Measurements from ENCODE around the gene CCHCR1. TPM values are rescaled to one million over a fixed set of nuclear protein-coding genes. Genes with fewer than 3 reads are reported as not detected.
"Not testable (repeated sequence)": the region's sequence is repeated elsewhere in the genome, so short reads cannot be mapped to it uniquely, and the experiment has no call there.

CCHCR1 gene
- total and polyA plus RNA-seq, 7 experiments from 2014 or later = 6.9 to 46.4 (median 24.2) TPM

- H3K36me3 ChIP-seq (ENCODE audit: control insufficient read depth in 2 of 3, insufficient read depth in 3 of 3, low read length in 3 of 3); intact Hi-C loops (cut with micrococcal nuclease); H3K27me3 ChIP-seq (ENCODE audit: control insufficient read depth in 2 of 2, insufficient read depth in 2 of 2, low read length in 2 of 2); H3K4me3 Mint-ChIP-seq; H3K9me3 ChIP-seq (ENCODE audit: control insufficient read depth in 2 of 3, low read length in 3 of 3); H3K4me1 ChIP-seq (ENCODE audit: control insufficient read depth in 2 of 2, insufficient read depth in 2 of 2, low read length in 2 of 2); H3K9me3 Mint-ChIP-seq; H3K36me3 Mint-ChIP-seq; H3K27ac ChIP-seq (ENCODE audit: low read depth, low read length); H3K4me3 ChIP-seq (ENCODE audit: low read length); CTCF ChIA-PET; ATAC-seq; H3K27ac Mint-ChIP-seq; H3K27me3 Mint-ChIP-seq; DNase-seq: not testable (repeated sequence)
- POLR2A ChIA-PET = interaction anchor here (0.6 kb wide), 1 partner anchor 532 kb away, joined by 3 read pairs; no protein-coding TSS in a partner anchor
- peaks cover 0 to 35% (median 0%) of the 10 kb centered on the region in 7 donors for H3K4me1 Mint-ChIP-seq
Observed at GRCh38 chr6:31165064-31165832, 7.6 kb upstream of the CCHCR1 start.

GRCh38 chr6:31164475-31165063 is 7.0 kb upstream of the CCHCR1 start:
- H3K27ac ChIP-seq (ENCODE audit: low read depth, low read length); ATAC-seq; intact Hi-C loops (cut with micrococcal nuclease); POLR2A ChIA-PET; H3K4me3 ChIP-seq (ENCODE audit: low read length); H3K9me3 Mint-ChIP-seq; H3K4me3 Mint-ChIP-seq; H3K27me3 ChIP-seq (ENCODE audit: control insufficient read depth in 2 of 2, insufficient read depth in 2 of 2, low read length in 2 of 2); H3K36me3 ChIP-seq (ENCODE audit: control insufficient read depth in 2 of 3, insufficient read depth in 3 of 3, low read length in 3 of 3); H3K4me1 ChIP-seq (ENCODE audit: control insufficient read depth in 2 of 2, insufficient read depth in 2 of 2, low read length in 2 of 2); H3K27ac Mint-ChIP-seq; H3K9me3 ChIP-seq (ENCODE audit: control insufficient read depth in 2 of 3, low read length in 3 of 3); H3K27me3 Mint-ChIP-seq; DNase-seq: not testable (repeated sequence)
- H3K4me1 Mint-ChIP-seq = peaks cover 0 to 41% (median 5%) of the 10 kb centered on the region in 7 donors
- H3K36me3 Mint-ChIP-seq = peaks cover 0 to 10% (median 0%) of the 10 kb centered on the region in 5 donors
- CTCF ChIA-PET = interaction anchor here (0.8 kb wide), 1 partner anchor 202 kb away, joined by 6 read pairs; no protein-coding TSS in a partner anchor

GRCh38 chr6:31163922-31164321 is 6.3 kb upstream of the CCHCR1 start:
- intact Hi-C loops (cut with micrococcal nuclease) = no loop called here
- peak overlapping the region in 1 of 9 donors; percentile 26 for H3K27ac Mint-ChIP-seq

GRCh38 chr6:31162463-31163165 is 5.0 kb upstream of the CCHCR1 start:
- CTCF ChIA-PET = no interaction called here
- POLR2A ChIA-PET = no interaction called here
- H3K27ac Mint-ChIP-seq = peak overlapping the region in 1 of 9 donors; percentile 15

More at GRCh38 chr6:31163922-31164321, 6.3 kb upstream of the CCHCR1 start:
- H3K36me3 Mint-ChIP-seq = peaks cover 0 to 10% (median 0%) of the 10 kb centered on the region in 5 donors
- no peak overlapping the region for H3K27ac ChIP-seq (ENCODE audit: low read depth, low read length)
- H3K4me1 Mint-ChIP-seq = peaks cover 5 to 48% (median 11%) of the 10 kb centered on the region in 7 donors
- H3K4me3 ChIP-seq (ENCODE audit: low read length) = no peak overlapping the region
- no peaks in the 10 kb centered on the region for H3K27me3 Mint-ChIP-seq
- peaks cover 0 to 5% (median 0%) of the 10 kb centered on the region in 3 experiments for H3K36me3 ChIP-seq (ENCODE audit: control insufficient read depth in 2 of 3, insufficient read depth in 3 of 3, low read length in 3 of 3)
- H3K4me1 ChIP-seq (ENCODE audit: control insufficient read depth in 2 of 2, insufficient read depth in 2 of 2, low read length in 2 of 2) = peaks cover 8 to 10% of the 10 kb centered on the region in 2 donors
- H3K9me3 Mint-ChIP-seq = no peaks in the 10 kb centered on the region
- ATAC-seq (no peak), DNase-seq (no peak)
- H3K9me3 ChIP-seq (ENCODE audit: control insufficient read depth in 2 of 3, low read length in 3 of 3) = no peaks in the 10 kb centered on the region
- ChIA-PET POLR2A (interaction anchor here (0.6 kb wide), 1 partner anchor 15 kb away, joined by 3 read pairs; no protein-coding TSS in a partner anchor), CTCF (interaction anchor here (0.8 kb wide), 1 partner anchor 202 kb away, joined by 6 read pairs; no protein-coding TSS in a partner anchor)
- no peak overlapping the region for H3K4me3 Mint-ChIP-seq
- H3K27me3 ChIP-seq (ENCODE audit: control insufficient read depth in 2 of 2, insufficient read depth in 2 of 2, low read length in 2 of 2) = no peaks in the 10 kb centered on the region

GRCh38 chr6:31161216-31162126 is 3.9 kb upstream of the CCHCR1 start:
- Mint-ChIP-seq H3K4me3 (peak overlapping the region in 2 of 10 donors; percentile 20 to 52), H3K27me3 (peaks cover 0 to 2% (median 0%) of the 10 kb centered on the region in 5 donors), H3K9me3 (no peaks in the 10 kb centered on the region), H3K36me3 (peaks cover 0 to 10% (median 0%) of the 10 kb centered on the region in 5 donors), H3K27ac (no peak overlapping the region), H3K4me1 (peaks cover 16 to 65% (median 29%) of the 10 kb centered on the region in 7 donors)
- Histone ChIP-seq H3K4me3 (ENCODE audit: low read length) (no peak overlapping the region), H3K36me3 (ENCODE audit: control insufficient read depth in 2 of 3, insufficient read depth in 3 of 3, low read length in 3 of 3) (peaks cover 0 to 5% (median 0%) of the 10 kb centered on the region in 3 experiments), H3K9me3 (ENCODE audit: control insufficient read depth in 2 of 3, low read length in 3 of 3) (no peaks in the 10 kb centered on the region), H3K27ac (ENCODE audit: low read depth, low read length) (no peak overlapping the region), H3K27me3 (ENCODE audit: control insufficient read depth in 2 of 2, insufficient read depth in 2 of 2, low read length in 2 of 2) (no peaks in the 10 kb centered on the region), H3K4me1 (ENCODE audit: control insufficient read depth in 2 of 2, insufficient read depth in 2 of 2, low read length in 2 of 2) (peaks cover 12 to 18% of the 10 kb centered on the region in 2 donors)
- CTCF ChIA-PET = interaction anchor here (2.7 kb wide), 1 partner anchor 205 kb away, joined by 6 read pairs; no protein-coding TSS in a partner anchor
- intact Hi-C loops (cut with micrococcal nuclease) = no loop called here
- no peak for DNase-seq
- ATAC-seq = no peak
- POLR2A ChIA-PET = interaction anchor here (0.6 to 1.2 kb wide), 2 partner anchors 13 to 196 kb away, joined by 3 read pairs; no protein-coding TSS in a partner anchor

More at GRCh38 chr6:31162463-31163165, 5.0 kb upstream of the CCHCR1 start:
- no peak overlapping the region for H3K4me3 Mint-ChIP-seq
- H3K27me3 Mint-ChIP-seq = peaks cover 0 to 2% (median 0%) of the 10 kb centered on the region in 5 donors
- ATAC-seq (no peak), DNase-seq (no peak)
- Histone ChIP-seq H3K27me3 (ENCODE audit: control insufficient read depth in 2 of 2, insufficient read depth in 2 of 2, low read length in 2 of 2) (no peaks in the 10 kb centered on the region), H3K4me3 (ENCODE audit: low read length) (no peak overlapping the region), H3K27ac (ENCODE audit: low read depth, low read length) (no peak overlapping the region), H3K4me1 (ENCODE audit: control insufficient read depth in 2 of 2, insufficient read depth in 2 of 2, low read length in 2 of 2) (peaks cover 12% of the 10 kb centered on the region in 2 donors), H3K9me3 (ENCODE audit: control insufficient read depth in 2 of 3, low read length in 3 of 3) (no peaks in the 10 kb centered on the region), H3K36me3 (ENCODE audit: control insufficient read depth in 2 of 3, insufficient read depth in 3 of 3, low read length in 3 of 3) (peaks cover 0 to 5% (median 0%) of the 10 kb centered on the region in 3 experiments)
- peaks cover 0 to 10% (median 0%) of the 10 kb centered on the region in 5 donors for H3K36me3 Mint-ChIP-seq
- intact Hi-C loops (cut with micrococcal nuclease) = no loop called here
- peaks cover 9 to 55% (median 24%) of the 10 kb centered on the region in 7 donors for H3K4me1 Mint-ChIP-seq
- no peaks in the 10 kb centered on the region for H3K9me3 Mint-ChIP-seq
